ENCODE data around the gene PGBD1. TPM values are rescaled to one million over a fixed set of nuclear protein-coding genes. Genes with fewer than 3 reads are reported as not detected.

The PGBD1 gene
- total RNA-seq, 1 donor from 2014 or later = 7.9 TPM

GRCh38 chr6:28343898-28344677 is 62.7 kb downstream of the PGBD1 start:
- Histone ChIP-seq H3K9me3 (ENCODE audit: insufficient read depth, low read depth, low read length) (no peaks in the 10 kb centered on the region), H3K27me3 (ENCODE audit: insufficient read depth, low read length) (peaks cover 7% of the 10 kb centered on the region), H3K4me1 (ENCODE audit: insufficient read depth, low read length) (no peaks in the 10 kb centered on the region), H4K20me1 (ENCODE audit: insufficient read depth, low read length) (no peaks in the 10 kb centered on the region), H3K4me2 (ENCODE audit: low read length) (no peak overlapping the region), H3K79me2 (ENCODE audit: insufficient read depth, low read length) (no peaks in the 10 kb centered on the region), H2AFZ (ENCODE audit: low read depth, low read length) (no peak overlapping the region), H3K27ac (ENCODE audit: low read depth, low read length) (no peak overlapping the region), H3K4me3 (ENCODE audit: insufficient read depth, low read depth, low read length) (no peak overlapping the region), H3K9ac (ENCODE audit: low read length) (no peak overlapping the region), H3K36me3 (ENCODE audit: insufficient read depth, low read length) (no peaks in the 10 kb centered on the region)
- H3K36me3 Mint-ChIP-seq (ENCODE audit: low read depth, unreplicated experiment) = peaks cover 2% of the 10 kb centered on the region
- H3K27ac Mint-ChIP-seq (ENCODE audit: unreplicated experiment) = no peak overlapping the region
- no peaks in the 10 kb centered on the region for H3K9me3 Mint-ChIP-seq (ENCODE audit: unreplicated experiment)
- H3K27me3 Mint-ChIP-seq (ENCODE audit: low read depth, unreplicated experiment) = peaks cover 15% of the 10 kb centered on the region
- DNase-seq (ENCODE audit: low read depth) (no peak), FAIRE-seq (no peak)
- no peak overlapping the region for H3K4me3 Mint-ChIP-seq (ENCODE audit: unreplicated experiment)
- no peaks in the 10 kb centered on the region for H3K4me1 Mint-ChIP-seq (ENCODE audit: low read depth, unreplicated experiment)
- TF ChIP-seq CTCF (IDR thresholded peaks at IDR 0.05; ENCODE audit: insufficient read depth, low read depth, low read length) (no peak), EZH2 (IDR thresholded peaks at IDR 0.05; ENCODE audit: insufficient read depth, low read length) (no peak)

- Histone ChIP-seq H3K79me2 (ENCODE audit: insufficient read depth, low read length) (peaks cover 5% of the 10 kb centered on the region), H3K4me3 (ENCODE audit: insufficient read depth, low read depth, low read length) (no peak overlapping the region), H2AFZ (ENCODE audit: low read depth, low read length) (no peak overlapping the region), H3K27ac (ENCODE audit: low read depth, low read length) (no peak overlapping the region), H3K36me3 (ENCODE audit: insufficient read depth, low read length) (no peaks in the 10 kb centered on the region), H3K9me3 (ENCODE audit: insufficient read depth, low read depth, low read length) (no peaks in the 10 kb centered on the region), H3K4me1 (ENCODE audit: insufficient read depth, low read length) (no peaks in the 10 kb centered on the region), H4K20me1 (ENCODE audit: insufficient read depth, low read length) (no peaks in the 10 kb centered on the region), H3K4me2 (ENCODE audit: low read length) (no peak overlapping the region), H3K9ac (ENCODE audit: low read length) (no peak overlapping the region), H3K27me3 (ENCODE audit: insufficient read depth, low read length) (peaks cover 7% of the 10 kb centered on the region)
- FAIRE-seq = no peak
- no peaks in the 10 kb centered on the region for H3K4me1 Mint-ChIP-seq (ENCODE audit: low read depth, unreplicated experiment)
- no peaks in the 10 kb centered on the region for H3K9me3 Mint-ChIP-seq (ENCODE audit: unreplicated experiment)
- no peak overlapping the region for H3K27ac Mint-ChIP-seq (ENCODE audit: unreplicated experiment)
- TF ChIP-seq CTCF (IDR thresholded peaks at IDR 0.05; ENCODE audit: insufficient read depth, low read depth, low read length) (no peak), EZH2 (IDR thresholded peaks at IDR 0.05; ENCODE audit: insufficient read depth, low read length) (no peak)
- H3K36me3 Mint-ChIP-seq (ENCODE audit: low read depth, unreplicated experiment) = peaks cover 2% of the 10 kb centered on the region
- H3K27me3 Mint-ChIP-seq (ENCODE audit: low read depth, unreplicated experiment) = peaks cover 15% of the 10 kb centered on the region
- DNase-seq (ENCODE audit: low read depth) = no peak
- H3K4me3 Mint-ChIP-seq (ENCODE audit: unreplicated experiment) = no peak overlapping the region
Observed at GRCh38 chr6:28345201-28345600, 63.8 kb downstream of the PGBD1 start.

GRCh38 chr6:28347119-28347518 is 65.7 kb downstream of the PGBD1 start:
- Mint-ChIP-seq H3K4me1 (ENCODE audit: low read depth, unreplicated experiment) (peaks cover 4% of the 10 kb centered on the region), H3K4me3 (ENCODE audit: unreplicated experiment) (no peak overlapping the region), H3K27ac (ENCODE audit: unreplicated experiment) (no peak overlapping the region), H3K9me3 (ENCODE audit: unreplicated experiment) (no peaks in the 10 kb centered on the region), H3K36me3 (ENCODE audit: low read depth, unreplicated experiment) (no peaks in the 10 kb centered on the region), H3K27me3 (ENCODE audit: low read depth, unreplicated experiment) (peaks cover 15% of the 10 kb centered on the region)
- Histone ChIP-seq H3K4me1 (ENCODE audit: insufficient read depth, low read length) (no peaks in the 10 kb centered on the region), H3K9ac (ENCODE audit: low read length) (no peak overlapping the region), H3K36me3 (ENCODE audit: insufficient read depth, low read length) (no peaks in the 10 kb centered on the region), H2AFZ (ENCODE audit: low read depth, low read length) (no peak overlapping the region), H3K4me2 (ENCODE audit: low read length) (no peak overlapping the region), H3K4me3 (ENCODE audit: insufficient read depth, low read depth, low read length) (no peak overlapping the region), H3K27ac (ENCODE audit: low read depth, low read length) (no peak overlapping the region), H4K20me1 (ENCODE audit: insufficient read depth, low read length) (no peaks in the 10 kb centered on the region), H3K79me2 (ENCODE audit: insufficient read depth, low read length) (peaks cover 24% of the 10 kb centered on the region), H3K27me3 (ENCODE audit: insufficient read depth, low read length) (peaks cover 7% of the 10 kb centered on the region), H3K9me3 (ENCODE audit: insufficient read depth, low read depth, low read length) (no peaks in the 10 kb centered on the region)
- FAIRE-seq (no peak), DNase-seq (ENCODE audit: low read depth) (no peak)
- TF ChIP-seq CTCF (IDR thresholded peaks at IDR 0.05; ENCODE audit: insufficient read depth, low read depth, low read length) = no peak
- TF ChIP-seq EZH2 (IDR thresholded peaks at IDR 0.05; ENCODE audit: insufficient read depth, low read length) = no peak
